GM19238 (cell line): ENCODE results near the gene CBLL2.
"Not testable (repeated sequence)": the region's sequence is repeated elsewhere in the genome, so short reads cannot be mapped to it uniquely, and the experiment has no call there.

Experiments
- DNase-seq: peaks from one replicate; pipeline ENCODE4 v3.0.0; 2011; ENCODE audit warnings: low spot score; ENCODE audit not compliant: insufficient read length

Gene CBLL2

GRCh38 chrX:22272613-22273012 is at the start of gene CBLL2:
CBLL2 (plus strand) TSS chrX:22272913; CDS start chrX:22272992, 79 bp downstream.
- DNase-seq, result no peak

GRCh38 chrX:22234380-22234779 is 38.3 kb upstream of the CBLL2 start:
- DNase-seq, result no peak

- DNase-seq, result no peak
These were observed 35.2 kb upstream of the CBLL2 start for GRCh38 chrX:22237479-22237878.

GRCh38 chrX:22246620-22247019 is 26.1 kb upstream of the CBLL2 start:
- DNase-seq, result no peak

GRCh38 chrX:22247169-22247568 is 25.5 kb upstream of the CBLL2 start:
- no peak for DNase-seq

GRCh38 chrX:22248401-22248800 is 24.3 kb upstream of the CBLL2 start:
- DNase-seq, result no peak

GRCh38 chrX:22249371-22249770 is 23.3 kb upstream of the CBLL2 start:
- DNase-seq, result no peak

GRCh38 chrX:22268706-22269105 is 4.0 kb upstream of the CBLL2 start:
- DNase-seq, result no peak

GRCh38 chrX:22273714-22274317 is 1.1 kb downstream of the CBLL2 start:
- no peak for DNase-seq

- no peak for DNase-seq
These were observed 4.1 kb downstream of the CBLL2 start for GRCh38 chrX:22276781-22277180.

GRCh38 chrX:22278375-22278774 is 5.7 kb downstream of the CBLL2 start:
- DNase-seq, result no peak

- not testable (repeated sequence) for DNase-seq
These were observed 16.5 kb downstream of the CBLL2 start for GRCh38 chrX:22289209-22289608.

- no peak for DNase-seq
These were observed 24.2 kb downstream of the CBLL2 start for GRCh38 chrX:22296871-22297270.

GRCh38 chrX:22300130-22300529 is 27.4 kb downstream of the CBLL2 start:
- no peak for DNase-seq

- DNase-seq, result no peak
These were observed 38.1 kb downstream of the CBLL2 start for GRCh38 chrX:22310779-22311178.

GRCh38 chrX:22313766-22314165 is 41.1 kb downstream of the CBLL2 start:
- DNase-seq, result no peak

- DNase-seq, result no peak
These were observed 41.5 kb downstream of the CBLL2 start for GRCh38 chrX:22314211-22314610.

GRCh38 chrX:22314692-22315091 is 42.0 kb downstream of the CBLL2 start:
- no peak for DNase-seq

GRCh38 chrX:22315151-22315550 is 42.4 kb downstream of the CBLL2 start:
- no peak for DNase-seq

- DNase-seq, result no peak
These were observed 47.6 kb downstream of the CBLL2 start for GRCh38 chrX:22320236-22320873.

- no peak for DNase-seq
These were observed 50.8 kb downstream of the CBLL2 start for GRCh38 chrX:22323541-22323940.
